ENCODE data around the gene EIF4A2.
"Not testable (repeated sequence)": the region's sequence is repeated elsewhere in the genome, so short reads cannot be mapped to it uniquely, and the experiment has no call there.

Gene EIF4A2

GRCh38 chr3:186821429-186822387 is 38.3 kb downstream of the EIF4A2 start:
- no peak for DNase-seq (ENCODE audit: low read depth)

DNA sequence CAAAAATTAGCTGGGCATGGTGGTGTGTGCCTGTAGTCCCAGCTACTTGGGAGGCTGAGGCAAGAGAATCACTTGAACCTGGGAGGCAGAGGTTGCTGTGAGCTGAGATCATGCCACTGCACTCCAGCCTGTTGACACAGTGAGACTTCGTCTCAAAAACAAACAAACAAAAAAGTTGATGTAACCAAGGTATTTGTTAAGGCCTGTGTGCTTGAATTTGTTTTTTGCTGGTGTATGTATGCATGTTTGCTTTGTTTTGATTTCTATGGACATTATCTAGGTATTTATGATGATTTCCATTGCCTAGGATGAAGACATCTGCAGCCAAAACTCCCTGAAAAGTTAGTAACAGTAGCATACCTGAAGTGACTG is 39.0 kb downstream of the EIF4A2 start:
- DNase-seq (ENCODE audit: low read depth): not testable (repeated sequence)

GRCh38 chr3:186823386-186823785 is 40.0 kb downstream of the EIF4A2 start:
- DNase-seq (ENCODE audit: low read depth): no peak

DNA sequence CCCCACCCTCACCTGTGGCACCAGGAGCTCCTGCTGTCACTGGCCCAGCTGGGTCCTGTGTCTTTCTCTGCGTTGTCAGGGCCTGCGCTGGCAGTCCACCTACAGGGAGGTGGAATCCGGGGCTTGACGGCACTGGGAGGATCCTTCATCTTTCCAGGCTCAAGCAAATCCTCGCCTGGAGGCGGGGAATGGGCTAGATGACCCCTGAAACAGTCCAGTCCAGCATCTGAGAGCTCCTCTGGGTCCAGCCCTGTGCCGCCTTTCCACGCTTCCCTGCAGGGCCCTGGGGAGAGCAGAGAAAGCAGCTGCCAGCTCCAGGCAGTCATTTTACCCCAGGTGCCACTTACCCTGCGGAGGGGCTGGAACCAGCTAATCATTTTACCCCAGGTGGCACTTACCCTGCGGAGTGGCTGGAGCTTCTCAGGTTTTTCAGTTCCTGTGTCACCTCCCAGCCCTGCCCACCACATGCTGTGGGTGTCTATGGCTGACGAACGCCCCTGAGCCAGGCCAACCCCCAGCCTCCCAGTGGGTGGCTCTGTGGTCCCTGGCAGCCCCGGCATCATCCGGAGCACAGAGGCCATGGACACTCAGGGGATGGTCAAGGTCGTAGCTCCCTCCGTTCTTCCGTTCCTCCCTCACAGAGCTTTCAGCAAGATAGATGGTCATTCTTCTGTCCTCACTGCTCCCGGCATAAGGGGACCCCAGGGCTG is 41.2 kb downstream of the EIF4A2 start:
- no peak for DNase-seq (ENCODE audit: low read depth)

GRCh38 chr3:186825294-186825821 is 42.0 kb downstream of the EIF4A2 start:
- no peak for DNase-seq (ENCODE audit: low read depth)

DNA sequence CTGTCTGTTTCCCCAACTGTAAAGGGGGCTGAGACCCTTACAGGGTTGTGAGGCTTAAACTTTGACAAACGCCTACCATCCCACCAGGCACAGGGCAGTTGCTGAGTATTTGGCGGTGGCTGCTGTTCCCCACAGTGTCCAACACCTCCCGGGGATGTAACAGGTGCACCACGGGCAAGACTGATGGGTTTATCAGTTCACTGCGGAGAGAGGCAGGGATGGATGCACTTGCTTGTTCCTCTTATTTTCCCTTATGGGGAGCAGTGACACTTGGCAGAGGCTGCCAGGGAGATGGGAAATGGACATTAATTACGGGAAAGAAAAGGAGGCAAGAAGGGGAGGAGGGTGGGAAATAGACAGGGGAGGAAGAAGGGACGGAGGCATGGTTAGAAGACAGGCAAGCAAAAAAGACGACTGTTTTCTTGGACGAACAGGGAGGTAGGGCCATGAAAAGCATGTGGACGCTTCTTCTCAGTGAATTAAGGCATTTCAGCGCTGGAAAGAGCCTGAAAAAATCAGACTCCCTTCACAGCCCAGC is 42.6 kb downstream of the EIF4A2 start:
- no peak for DNase-seq (ENCODE audit: low read depth)

- no peak for DNase-seq (ENCODE audit: low read depth)
Measured at GRCh38 chr3:186826410-186826975, 43.1 kb downstream of the EIF4A2 start.

- peak; percentile 82 for DNase-seq (ENCODE audit: low read depth)
Measured at GRCh38 chr3:186826976-186827857, 43.8 kb downstream of the EIF4A2 start.

GRCh38 chr3:186828340-186828739 is 45.0 kb downstream of the EIF4A2 start:
- DNase-seq (ENCODE audit: low read depth): no peak

DNA sequence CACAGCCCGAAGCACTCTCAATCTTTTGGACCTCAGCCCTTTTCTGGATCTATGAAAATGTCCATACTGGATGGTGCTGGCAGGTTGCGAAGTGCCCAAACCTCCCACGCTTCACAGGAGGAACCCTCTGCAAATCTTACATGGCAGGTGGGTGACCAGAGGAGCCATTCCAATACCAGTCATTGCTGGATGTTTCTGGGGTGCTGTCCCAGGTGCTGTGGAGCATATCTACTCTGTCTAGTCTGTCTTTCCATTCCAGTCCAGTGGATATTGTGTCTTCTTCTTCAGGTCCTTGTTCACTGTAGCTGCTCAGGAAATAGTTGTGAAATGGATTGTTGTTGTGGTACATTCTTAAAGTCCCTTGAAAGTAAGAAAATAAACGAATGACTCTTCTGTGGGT is 48.4 kb downstream of the EIF4A2 start:
- no peak for DNase-seq (ENCODE audit: low read depth)

- DNase-seq (ENCODE audit: low read depth): no peak
Measured at GRCh38 chr3:186832276-186832675, 48.9 kb downstream of the EIF4A2 start.
